Loucy (cell line): ENCODE data around the gene ARSI.

ENCODE experiments used
- CTCF ChIP-seq: fragments of 200-600 bp; sonication (generic); conservative IDR thresholded peaks from 2 replicates; pipeline ENCODE4 v1.5.1; 2014; ENCODE audit warnings: mild to moderate bottlenecking, antibody characterized with exemption, low read length
- EZH2phosphoT487 ChIP-seq: fragments of 200-600 bp; IDR thresholded peaks from 2 replicates; pipeline ENCODE4 v1.6.1; 2018; ENCODE audit warnings: antibody characterized with exemption, mild to moderate bottlenecking, moderate library complexity, borderline replicate concordance

GRCh38 chr5:150278046-150278730 is 24.5 kb downstream of the ARSI start:
- TF ChIP-seq CTCF (no peak), EZH2phosphoT487 (no peak)
